Activated T-helper 9 cell treated with anti-CD3 and anti-CD28 coated beads, Interleukin-2, amount 50 U/mL, for 16 hours (primary cell): ENCODE data around the gene RGR.
"Not testable (repeated sequence)": the region's sequence is repeated elsewhere in the genome, so short reads cannot be mapped to it uniquely, and the experiment has no call there.

Experiments
- DNase-seq: peaks from one replicate; pipeline ENCODE4 v3.0.0-alpha.2; 2020; ENCODE audit warnings: low read depth

RGR gene

DNA sequence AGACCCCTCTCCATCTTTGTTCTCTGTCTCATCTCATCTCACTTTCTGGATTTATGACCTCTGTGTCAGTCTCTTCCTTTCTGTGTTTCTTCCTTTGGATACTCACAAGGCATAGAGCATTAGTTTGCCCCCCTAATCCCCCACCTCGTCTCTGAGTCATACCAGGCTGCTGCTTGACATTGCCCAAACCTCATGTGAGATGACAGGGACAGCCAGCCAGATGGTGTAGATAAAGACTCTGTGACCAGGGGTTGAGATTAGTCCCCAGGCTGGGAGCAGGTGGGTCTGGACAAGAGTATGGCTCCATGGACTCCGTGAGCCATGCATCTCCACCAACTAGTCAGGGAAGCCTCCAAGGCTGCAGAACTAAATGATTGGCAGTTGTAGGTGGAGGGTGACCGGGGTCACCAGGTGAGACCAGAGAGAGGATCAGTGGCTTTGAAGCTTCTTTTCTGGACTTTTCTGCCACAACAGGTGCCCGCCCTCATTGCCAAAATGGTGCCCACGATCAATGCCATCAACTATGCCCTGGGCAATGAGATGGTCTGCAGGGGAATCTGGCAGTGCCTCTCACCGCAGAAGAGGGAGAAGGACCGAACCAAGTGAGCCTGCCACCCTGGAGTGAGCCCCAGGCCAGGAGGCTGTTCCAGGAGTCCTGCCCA is 13.3 kb downstream of the RGR start:
- no peak for DNase-seq

DNA sequence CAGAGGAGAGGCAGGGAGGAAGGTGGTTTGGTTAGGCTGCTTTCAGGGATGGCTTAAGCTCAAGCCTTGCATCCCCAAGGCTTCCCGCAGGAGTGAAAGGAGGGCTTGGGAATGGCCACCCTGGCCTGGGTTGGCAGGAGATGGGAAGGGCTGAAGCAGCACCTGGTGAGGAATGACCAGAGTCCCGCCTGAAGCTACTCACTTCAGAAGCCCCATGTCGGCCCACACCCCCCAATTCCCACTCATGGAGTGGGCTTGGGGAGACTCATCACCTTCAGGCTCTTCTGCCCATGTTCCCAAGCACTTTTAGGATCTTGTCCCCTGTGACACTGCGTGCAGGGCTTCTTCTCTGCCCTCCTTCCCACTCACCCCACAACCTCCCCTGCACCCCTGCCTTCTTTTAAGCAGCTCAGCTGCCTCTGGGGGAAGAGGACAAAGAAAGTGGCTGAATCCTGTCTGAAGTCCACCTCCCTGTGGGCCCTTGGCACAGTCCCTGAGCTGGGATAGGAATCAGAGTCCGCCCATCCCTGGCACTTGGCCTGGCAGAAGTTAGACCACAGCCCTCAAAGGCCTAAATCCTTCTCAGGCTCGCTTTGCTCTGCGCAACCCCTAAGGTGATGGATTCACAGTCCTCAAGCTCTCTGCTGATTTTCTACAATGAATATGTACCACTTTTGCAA is 16.5 kb downstream of the RGR start:
- DNase-seq, result no peak

DNA sequence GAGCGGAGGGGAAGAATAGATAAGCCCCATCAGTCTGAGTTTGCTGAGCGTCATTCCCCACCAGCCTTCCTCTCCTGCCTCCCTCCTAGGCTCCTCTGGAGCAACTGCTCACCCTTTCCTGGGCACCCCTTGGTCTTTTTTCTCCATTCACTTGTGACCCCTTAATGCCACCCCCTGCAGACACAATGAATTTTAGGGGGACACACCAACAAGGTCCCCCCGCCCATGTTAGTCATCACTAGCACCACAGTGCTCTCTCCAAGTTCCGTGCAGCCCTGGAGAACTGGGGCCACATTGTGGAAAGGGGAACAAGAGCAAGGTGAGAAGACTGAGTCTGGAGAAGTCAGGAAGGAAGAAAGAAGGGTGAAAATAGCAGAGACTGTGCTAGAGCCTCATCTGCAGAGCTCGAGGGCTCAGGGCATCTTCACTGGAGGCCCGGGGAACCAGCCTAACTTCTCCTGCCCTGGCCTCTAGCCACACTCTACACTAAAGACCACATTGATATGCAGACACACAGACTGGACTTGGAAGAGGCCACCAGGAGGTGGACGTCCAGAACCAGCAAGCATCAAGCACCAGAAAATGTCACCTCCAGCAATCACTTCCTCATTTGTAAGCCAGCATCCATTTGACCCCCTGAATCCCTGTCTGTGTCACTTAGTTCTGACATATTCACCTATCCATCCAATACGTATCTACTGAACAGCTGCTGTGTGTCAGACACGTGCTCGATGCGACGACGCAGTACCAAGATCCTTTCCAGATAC is 17.5 kb downstream of the RGR start:
- no peak for DNase-seq

DNA sequence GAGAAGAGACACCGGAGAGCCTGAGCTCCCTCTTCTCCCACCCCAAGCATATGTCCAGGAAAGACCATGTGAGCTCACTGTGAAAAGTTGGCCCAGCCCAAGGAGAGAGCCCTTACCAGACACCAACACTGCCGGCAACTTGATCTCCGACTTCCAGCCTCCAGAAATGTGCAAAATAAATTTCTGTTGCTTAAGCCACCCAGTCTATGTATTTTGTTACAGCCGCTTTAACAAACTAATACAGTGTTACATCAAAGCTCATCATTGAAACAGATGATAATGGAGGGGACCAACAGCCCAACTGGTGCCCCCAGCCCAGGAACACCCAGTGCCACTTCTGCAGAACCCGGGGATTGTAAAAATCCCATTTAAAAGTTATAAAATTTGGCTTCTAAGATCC is 18.9 kb downstream of the RGR start:
- DNase-seq, result no peak

DNA sequence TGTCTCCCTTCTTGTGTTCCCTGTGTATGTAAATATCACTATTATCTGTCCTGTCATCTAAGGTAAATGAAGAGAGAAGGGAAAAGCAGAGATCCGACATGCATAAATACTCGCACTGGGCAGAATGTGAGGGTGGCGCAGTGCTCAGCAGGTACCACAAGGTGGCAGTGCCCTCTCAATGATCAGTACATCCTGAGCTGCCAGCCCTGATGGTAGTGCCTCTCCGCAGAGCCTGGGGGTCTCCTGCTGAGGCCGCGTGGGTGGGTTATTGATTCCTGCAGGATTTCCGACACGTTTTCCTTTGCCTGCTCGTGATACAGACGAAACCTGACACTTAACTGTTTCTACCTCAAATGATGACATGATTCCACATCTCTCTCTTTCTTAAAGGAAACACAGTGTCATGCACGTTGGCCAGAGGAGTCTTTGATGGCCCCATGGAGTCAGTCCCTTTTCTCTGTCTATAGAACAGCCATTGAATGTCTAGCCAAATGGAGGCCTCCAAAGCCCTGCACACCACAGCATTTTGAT is 19.8 kb downstream of the RGR start:
- peak; percentile 57 for DNase-seq

DNA sequence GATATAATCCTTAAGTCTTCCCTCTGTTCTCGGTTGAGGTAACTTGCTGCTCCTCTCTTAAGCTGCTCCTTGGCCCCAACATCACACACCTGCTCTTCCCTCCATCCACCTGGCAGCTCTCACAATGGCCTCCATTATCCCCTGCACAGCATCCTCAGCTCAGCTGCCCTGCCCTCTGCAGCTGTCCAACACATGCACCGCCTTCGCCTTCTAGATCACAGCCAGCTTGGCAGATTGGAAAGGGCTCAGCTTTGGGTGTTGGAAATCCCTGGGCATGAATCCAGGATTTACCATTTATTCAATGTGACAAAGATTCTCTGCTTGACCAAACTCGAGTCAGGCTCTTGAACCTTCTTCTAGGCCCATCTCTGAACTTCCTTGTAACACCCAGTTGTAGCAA is 20.6 kb downstream of the RGR start:
- no peak for DNase-seq

DNA sequence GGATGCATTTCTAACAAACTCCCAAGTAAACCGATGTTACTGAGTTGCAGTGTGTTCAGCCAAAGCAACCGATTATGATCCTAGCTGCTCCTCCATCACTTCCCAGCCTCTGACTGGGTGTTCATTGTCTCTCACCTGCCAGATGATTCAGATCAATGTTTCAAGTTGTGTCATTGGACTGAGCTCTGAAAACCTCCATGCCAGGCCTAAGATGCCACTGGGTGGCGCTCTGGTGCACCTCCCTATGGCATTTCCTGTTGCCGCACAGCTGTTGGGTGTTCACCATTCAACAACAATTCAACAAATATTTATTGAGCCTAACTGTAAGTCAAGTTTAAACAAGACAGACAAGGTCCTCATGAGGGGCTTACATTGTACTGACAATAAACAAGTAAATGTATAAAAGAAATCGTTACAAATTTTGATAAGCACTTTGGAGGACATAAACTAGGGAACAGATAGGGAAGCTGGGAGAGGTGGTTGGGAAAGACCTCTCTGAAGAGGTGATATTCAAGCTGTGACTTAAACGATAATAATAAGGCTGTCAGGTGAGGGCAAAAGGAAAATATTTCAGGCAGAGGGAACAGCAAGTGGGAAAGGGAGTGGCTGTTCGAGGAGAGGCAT is 22.8 kb downstream of the RGR start:
- peak; percentile 49 for DNase-seq

DNA sequence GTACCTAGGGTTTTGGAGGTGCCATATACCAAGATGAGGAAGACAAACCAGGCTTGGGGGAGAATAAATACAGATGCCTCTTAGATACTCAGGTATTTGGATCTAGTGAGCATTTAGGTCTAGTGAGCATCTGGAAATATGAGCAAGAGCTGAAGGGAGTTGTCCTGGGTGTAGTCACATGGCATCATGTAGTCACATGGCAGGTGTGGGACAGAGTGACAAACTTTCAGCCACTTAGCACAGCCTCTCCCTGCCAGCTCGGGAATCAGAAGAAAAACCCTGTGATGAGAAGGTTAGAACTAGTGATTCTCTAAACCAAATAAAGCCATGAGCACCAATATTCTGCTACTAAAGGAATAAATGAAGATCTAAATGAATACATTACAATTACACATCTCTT is 24.3 kb downstream of the RGR start:
- DNase-seq, result no peak

DNA sequence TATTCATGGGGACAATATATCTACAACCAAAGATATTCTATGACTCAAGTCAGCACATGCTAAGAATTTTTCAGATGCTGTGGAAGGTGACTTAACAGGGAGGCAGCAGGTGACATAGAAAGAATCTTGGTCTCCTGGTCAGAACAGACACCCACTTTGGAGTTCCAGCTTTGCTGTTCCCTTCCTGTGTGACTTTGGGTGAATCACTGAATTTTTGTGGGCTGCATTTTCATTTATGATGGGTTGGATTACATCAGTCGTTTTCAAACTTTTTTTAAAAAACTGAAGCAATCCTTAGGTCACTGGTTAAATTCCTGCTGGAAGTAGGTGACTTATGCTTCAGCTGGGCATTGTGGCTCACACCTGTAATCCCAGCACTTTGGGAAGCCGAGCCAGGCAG is 24.9 kb downstream of the RGR start:
- DNase-seq, result no peak

DNA sequence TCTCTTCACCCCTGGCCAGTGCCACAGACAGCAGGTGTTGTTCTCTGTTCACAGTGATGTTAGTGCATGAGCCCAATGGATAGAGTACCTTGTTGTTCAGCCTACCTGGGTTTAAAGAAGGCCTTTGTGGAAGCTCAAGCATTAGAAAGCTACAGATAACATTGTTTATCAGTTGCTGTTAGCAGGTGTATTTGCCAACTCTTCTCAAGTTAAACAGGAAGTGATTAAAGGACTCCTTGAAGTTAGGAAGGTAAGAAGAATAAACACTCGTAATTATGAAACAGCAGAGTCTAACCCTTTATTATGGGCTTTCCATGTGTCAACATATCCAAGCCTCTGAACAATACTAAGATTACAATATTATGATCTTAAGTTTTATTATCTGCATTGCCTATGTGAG is 25.9 kb downstream of the RGR start:
- DNase-seq, result no peak

DNA sequence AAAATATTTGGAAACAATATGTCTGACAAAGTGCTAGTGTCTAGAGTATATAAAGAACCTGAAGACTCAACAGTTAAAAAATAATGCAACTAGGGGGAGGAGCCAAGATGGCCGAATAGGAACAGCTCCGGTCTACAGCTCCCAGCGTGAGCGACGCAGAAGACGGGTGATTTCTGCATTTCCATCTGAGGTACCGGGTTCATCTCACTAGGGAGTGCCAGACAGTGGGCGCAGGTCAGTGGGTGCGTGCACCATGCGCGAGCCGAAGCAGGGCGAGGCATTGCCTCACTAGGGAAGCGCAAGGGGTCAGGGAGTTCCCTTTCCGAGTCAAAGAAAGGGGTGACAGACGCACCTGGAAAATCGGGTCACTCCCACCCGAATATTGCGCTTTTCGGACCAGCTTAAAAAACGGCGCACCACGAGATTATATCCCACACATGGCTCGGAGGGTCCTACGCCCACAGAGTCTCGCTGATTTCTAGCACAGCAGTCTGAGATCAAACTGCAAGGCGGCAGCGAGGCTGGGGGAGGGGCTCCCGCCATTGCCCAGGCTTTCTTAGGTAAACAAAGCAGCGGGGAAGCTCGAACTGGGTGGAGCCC is 35.1 kb downstream of the RGR start:
- not testable (repeated sequence) for DNase-seq

DNA sequence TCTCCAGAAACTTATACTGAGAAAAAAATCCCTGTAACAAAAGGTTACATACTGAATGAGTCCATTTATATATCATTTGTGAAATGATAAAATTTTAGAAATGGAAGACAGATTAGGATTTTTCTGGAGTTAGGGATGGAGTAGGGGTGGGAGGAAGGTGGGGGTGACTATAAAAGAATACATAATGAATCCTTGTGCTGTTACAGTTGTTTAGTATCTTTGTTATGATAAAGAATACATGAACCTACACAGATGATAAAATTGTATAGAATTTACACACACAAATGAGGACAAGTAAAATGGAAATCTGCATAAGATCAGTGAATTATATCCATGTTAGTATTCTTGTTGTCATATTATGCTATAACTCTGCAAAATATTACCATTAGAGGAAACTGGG is 41.8 kb downstream of the RGR start:
- no peak for DNase-seq

DNA sequence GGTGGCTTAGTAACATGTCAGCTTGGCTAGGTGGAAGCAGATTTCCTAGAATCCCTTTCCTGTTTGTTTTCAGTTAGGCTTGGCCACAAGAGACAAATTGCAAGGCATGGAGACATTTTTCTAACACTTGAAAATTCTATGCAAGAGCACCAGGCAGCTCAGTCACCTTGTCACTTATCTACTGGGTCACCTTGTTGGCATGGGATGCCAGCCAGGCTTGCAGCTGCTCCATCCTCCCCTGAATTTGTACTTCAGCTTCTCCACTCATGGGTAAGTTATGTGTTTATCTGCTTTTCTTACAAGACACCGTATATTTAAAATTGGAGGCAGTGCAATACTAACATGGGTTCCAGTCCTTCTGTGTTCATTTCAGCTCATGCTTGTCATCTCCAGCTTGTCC is 43.3 kb downstream of the RGR start:
- DNase-seq, result no peak

DNA sequence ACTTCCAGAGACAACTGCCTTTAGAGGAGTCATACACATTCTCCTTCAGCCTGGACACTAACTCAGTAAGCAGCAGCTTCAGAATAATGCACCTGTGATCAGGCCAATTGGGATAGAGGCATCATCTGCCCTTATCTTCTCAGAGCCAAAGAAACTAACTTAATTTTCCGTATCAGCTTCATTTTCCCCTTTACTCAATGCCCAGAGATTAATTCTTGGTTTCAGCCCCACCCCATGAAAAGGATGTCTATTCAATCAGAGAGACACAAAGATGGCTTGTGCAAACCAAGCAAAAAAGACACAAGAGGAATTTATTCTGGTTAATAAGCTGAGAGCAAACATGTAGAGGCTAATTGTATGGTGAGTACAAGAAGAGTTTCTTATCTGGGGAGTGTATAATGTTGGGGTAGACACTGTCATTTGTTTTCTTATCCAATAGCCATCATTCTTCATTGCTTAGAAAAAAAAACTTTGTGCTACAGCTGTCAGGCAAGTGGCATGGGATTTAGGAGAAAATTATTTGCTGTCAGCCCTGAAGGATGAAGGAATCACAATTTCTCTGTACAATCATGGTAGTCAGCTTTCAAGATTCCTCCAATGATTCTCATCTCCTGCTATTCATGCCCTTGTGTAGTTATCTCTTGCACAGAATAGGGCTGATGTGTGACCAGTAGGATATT is 44.8 kb downstream of the RGR start:
- no peak for DNase-seq

DNA sequence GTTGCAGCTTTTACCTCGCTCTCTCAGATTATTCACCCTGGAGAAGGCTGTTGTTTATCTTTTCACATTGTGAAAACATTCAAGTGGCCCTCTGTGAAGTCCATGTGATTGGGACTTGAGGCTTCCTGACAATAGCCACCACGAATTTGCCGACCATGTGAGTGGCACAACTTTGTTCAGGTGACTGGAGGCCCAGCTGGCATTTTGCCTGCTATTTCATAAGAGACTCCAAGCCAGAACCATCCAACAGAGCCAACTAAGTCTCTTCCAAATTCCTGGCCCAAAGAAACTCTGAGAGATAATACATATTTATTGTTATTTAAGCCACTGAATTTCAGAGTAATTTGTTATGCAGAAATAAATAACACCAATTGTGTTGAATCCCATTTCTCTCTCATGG is 45.4 kb downstream of the RGR start:
- DNase-seq, result no peak

DNA sequence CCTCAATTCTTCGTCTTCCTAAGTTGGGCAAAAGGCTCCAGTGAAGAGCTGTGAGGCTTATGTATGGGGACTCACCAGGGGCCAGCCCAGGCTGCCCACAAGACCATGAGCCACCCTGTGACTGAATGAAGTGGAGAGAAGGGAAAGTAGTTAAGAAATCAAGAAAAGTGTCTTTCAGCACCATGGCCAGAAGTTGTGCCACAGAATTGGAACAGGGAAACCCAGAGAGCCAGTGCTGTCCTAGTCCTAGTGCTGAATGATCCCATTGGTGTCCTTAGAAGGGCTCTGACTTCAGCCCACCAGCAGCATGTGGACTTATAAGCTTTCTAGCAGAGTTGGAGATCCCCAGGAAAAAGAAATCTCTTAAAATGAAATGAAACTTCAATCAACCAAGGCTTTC is 46.5 kb downstream of the RGR start:
- DNase-seq, result no peak

DNA sequence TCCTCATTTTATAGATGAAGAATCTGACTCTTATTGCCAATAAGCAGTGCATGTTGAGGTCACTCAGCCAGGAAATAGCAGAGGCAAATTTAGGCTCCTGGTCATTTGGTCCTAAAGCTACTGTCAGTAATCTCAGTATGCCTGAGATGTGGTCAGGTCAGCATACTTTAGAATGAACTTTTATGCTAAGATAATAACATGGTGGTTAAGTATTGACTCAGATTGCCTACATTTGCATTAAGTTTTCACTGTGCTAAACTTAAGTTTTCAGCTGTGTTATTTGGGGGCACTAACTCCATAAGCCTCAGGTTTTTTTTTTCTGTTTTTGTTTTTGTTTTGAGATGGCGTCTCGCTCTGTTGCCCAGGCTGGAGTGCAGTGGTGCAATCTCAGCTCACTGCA is 47.6 kb downstream of the RGR start:
- DNase-seq, result no peak

DNA sequence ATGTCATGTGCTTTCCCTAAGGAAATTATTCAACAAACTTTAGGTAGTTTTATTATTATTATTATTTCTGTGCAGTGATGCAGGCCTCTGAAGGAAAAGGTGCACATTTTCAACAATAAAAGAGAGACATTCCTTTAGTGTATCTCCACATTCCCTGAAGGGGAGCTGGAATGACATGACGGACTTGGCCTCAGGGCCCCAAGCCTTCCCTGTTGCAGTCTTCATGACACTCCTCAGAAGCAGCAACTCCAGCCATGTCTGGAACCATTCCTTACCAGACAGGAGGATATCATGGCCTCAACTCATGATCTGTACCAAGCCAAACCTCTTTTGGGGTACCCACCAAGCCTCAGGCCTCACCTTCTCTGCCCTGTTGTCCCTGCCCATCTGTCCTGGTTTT is 48.3 kb downstream of the RGR start:
- no peak for DNase-seq

DNA sequence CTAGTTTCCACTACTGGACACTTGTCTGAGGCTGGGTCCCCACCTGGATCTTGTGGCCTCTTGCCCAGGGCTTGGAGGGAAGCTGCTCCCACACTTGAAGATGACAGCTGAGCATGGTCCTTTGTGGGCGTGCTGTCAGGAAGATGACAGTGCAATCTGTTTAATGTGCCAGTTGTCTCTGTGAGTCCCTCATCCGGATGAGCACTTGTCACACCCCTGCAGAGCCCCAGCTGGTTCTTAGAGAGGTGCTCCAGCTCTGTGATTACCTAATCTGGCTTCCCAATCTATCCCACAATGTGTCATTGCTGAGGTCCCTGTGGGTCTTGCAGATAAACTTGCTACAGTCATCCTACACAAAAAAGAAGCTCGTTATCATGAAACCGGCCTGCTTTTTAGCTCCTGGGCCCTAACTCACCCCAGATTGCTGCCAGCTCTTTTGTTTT is 48.7 kb downstream of the RGR start:
- no peak for DNase-seq

DNA sequence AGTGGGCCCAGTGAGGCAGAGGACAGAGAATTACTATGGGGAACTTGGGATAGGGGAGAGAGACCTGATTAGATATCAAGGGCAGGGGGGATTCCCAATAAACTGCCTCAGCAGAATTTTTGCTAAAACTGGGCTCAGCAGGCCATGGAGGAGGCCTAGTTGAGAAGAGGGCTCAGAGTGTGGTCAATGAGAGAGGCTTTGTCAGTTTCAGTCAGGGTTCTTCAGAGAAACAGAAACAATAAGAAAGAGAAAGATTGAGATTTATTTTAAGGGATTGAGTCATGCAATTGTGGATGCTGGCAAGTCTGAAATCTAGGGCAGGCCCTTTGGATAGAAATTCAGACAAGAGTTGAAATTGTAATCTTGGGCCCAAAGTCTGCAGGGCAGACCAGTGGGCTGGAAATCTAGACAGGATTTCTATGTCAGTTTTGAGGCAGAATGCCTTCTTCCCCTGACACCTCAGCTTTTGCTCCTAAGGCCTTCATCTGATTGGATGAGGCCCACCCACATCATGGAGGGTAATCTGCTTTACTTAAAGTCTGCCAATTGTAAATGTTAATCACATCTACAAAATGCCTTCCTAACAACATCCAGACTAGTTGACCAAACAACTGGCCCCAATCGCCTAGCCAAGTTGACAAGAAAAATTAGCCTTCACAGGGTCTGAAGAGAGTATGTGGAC is 50.1 kb downstream of the RGR start:
- no peak for DNase-seq
